ENCODE measurements around the gene DUSP7. TPM values are rescaled to one million over a fixed set of nuclear protein-coding genes. Genes with fewer than 3 reads are reported as not detected.

DUSP7 gene
- total RNA-seq, 1 experiment from 2014 or later, result 11.1 TPM

- DNase-seq, result no peak
- no peaks in the 10 kb centered on the region for H3K9me3 ChIP-seq (ENCODE audit: low read length)
- H3K4me2 ChIP-seq (ENCODE audit: low read depth, low read length, poor library complexity, severe bottlenecking), result no peak overlapping the region
- no peak overlapping the region for H3K4me3 ChIP-seq (ENCODE audit: low read length)
- H3K36me3 ChIP-seq (ENCODE audit: insufficient read depth, low read length), result no peaks in the 10 kb centered on the region
- H3K4me1 ChIP-seq (ENCODE audit: low read length), result peaks cover 10% of the 10 kb centered on the region
- H3K27me3 ChIP-seq (ENCODE audit: low read length), result no peaks in the 10 kb centered on the region
- no peak overlapping the region for H3K27ac ChIP-seq (ENCODE audit: low read length)
- no peaks in the 10 kb centered on the region for H3K79me2 ChIP-seq (ENCODE audit: low read length)
- H3K9me2 ChIP-seq (replicated peaks; ENCODE audit: insufficient read depth, low read length), result no peaks in the 10 kb centered on the region
- no peak overlapping the region for H2AFZ ChIP-seq (ENCODE audit: low read length)
- H3K9ac ChIP-seq (ENCODE audit: low read length), result no peak overlapping the region
- no peaks in the 10 kb centered on the region for H4K20me1 ChIP-seq (ENCODE audit: insufficient read depth, low read depth, low read length)
These were observed 27.3 kb downstream of the DUSP7 start for GRCh38 chr3:52029053-52029452.

GRCh38 chr3:52028572-52028971, 27.8 kb downstream of the DUSP7 start:
- no peak overlapping the region for H3K9ac ChIP-seq (ENCODE audit: low read length)
- no peaks in the 10 kb centered on the region for H3K27me3 ChIP-seq (ENCODE audit: low read length)
- H3K4me1 ChIP-seq (ENCODE audit: low read length), result peaks cover 15% of the 10 kb centered on the region

GRCh38 chr3:52026041-52026440, 30.3 kb downstream of the DUSP7 start:
- no peak overlapping the region for H3K4me2 ChIP-seq (ENCODE audit: low read depth, low read length, poor library complexity, severe bottlenecking)
- no peaks in the 10 kb centered on the region for H3K9me3 ChIP-seq (ENCODE audit: low read length)
- no peaks in the 10 kb centered on the region for H3K36me3 ChIP-seq (ENCODE audit: insufficient read depth, low read length)
- H2AFZ ChIP-seq (ENCODE audit: low read length), result no peak overlapping the region
- H3K27me3 ChIP-seq (ENCODE audit: low read length), result no peaks in the 10 kb centered on the region
- no peak overlapping the region for H3K4me3 ChIP-seq (ENCODE audit: low read length)
- no peaks in the 10 kb centered on the region for H3K79me2 ChIP-seq (ENCODE audit: low read length)
- no peaks in the 10 kb centered on the region for H4K20me1 ChIP-seq (ENCODE audit: insufficient read depth, low read depth, low read length)
- H3K4me1 ChIP-seq (ENCODE audit: low read length), result peaks cover 40% of the 10 kb centered on the region
- no peak overlapping the region for H3K27ac ChIP-seq (ENCODE audit: low read length)
- no peak overlapping the region for H3K9ac ChIP-seq (ENCODE audit: low read length)
- H3K9me2 ChIP-seq (replicated peaks; ENCODE audit: insufficient read depth, low read length), result no peaks in the 10 kb centered on the region
- no peak for DNase-seq

More at GRCh38 chr3:52028572-52028971, 27.8 kb downstream of the DUSP7 start:
- H2AFZ ChIP-seq (ENCODE audit: low read length), result no peak overlapping the region
- H3K27ac ChIP-seq (ENCODE audit: low read length), result no peak overlapping the region
- no peaks in the 10 kb centered on the region for H4K20me1 ChIP-seq (ENCODE audit: insufficient read depth, low read depth, low read length)
- no peaks in the 10 kb centered on the region for H3K9me3 ChIP-seq (ENCODE audit: low read length)
- H3K4me3 ChIP-seq (ENCODE audit: low read length), result no peak overlapping the region
- DNase-seq, result no peak
- H3K9me2 ChIP-seq (replicated peaks; ENCODE audit: insufficient read depth, low read length), result no peaks in the 10 kb centered on the region
- H3K79me2 ChIP-seq (ENCODE audit: low read length), result no peaks in the 10 kb centered on the region
- H3K4me2 ChIP-seq (ENCODE audit: low read depth, low read length, poor library complexity, severe bottlenecking), result no peak overlapping the region
- no peaks in the 10 kb centered on the region for H3K36me3 ChIP-seq (ENCODE audit: insufficient read depth, low read length)

- H4K20me1 ChIP-seq (ENCODE audit: insufficient read depth, low read depth, low read length), result no peaks in the 10 kb centered on the region
- no peaks in the 10 kb centered on the region for H3K9me2 ChIP-seq (replicated peaks; ENCODE audit: insufficient read depth, low read length)
- H3K4me3 ChIP-seq (ENCODE audit: low read length), result no peak overlapping the region
- no peak overlapping the region for H3K4me2 ChIP-seq (ENCODE audit: low read depth, low read length, poor library complexity, severe bottlenecking)
- H3K27ac ChIP-seq (ENCODE audit: low read length), result no peak overlapping the region
- H3K79me2 ChIP-seq (ENCODE audit: low read length), result no peaks in the 10 kb centered on the region
- peaks cover 42% of the 10 kb centered on the region for H3K4me1 ChIP-seq (ENCODE audit: low read length)
- no peaks in the 10 kb centered on the region for H3K9me3 ChIP-seq (ENCODE audit: low read length)
- H3K27me3 ChIP-seq (ENCODE audit: low read length), result no peaks in the 10 kb centered on the region
- no peak for DNase-seq
- H3K36me3 ChIP-seq (ENCODE audit: insufficient read depth, low read length), result no peaks in the 10 kb centered on the region
- H3K9ac ChIP-seq (ENCODE audit: low read length), result no peak overlapping the region
- no peak overlapping the region for H2AFZ ChIP-seq (ENCODE audit: low read length)
These were observed 30.9 kb downstream of the DUSP7 start for GRCh38 chr3:52025453-52025852.

GRCh38 chr3:52024765-52025452, 31.5 kb downstream of the DUSP7 start:
- no peak for DNase-seq
- no peaks in the 10 kb centered on the region for H3K27me3 ChIP-seq (ENCODE audit: low read length)
- H3K9me3 ChIP-seq (ENCODE audit: low read length), result no peaks in the 10 kb centered on the region
- peaks cover 42% of the 10 kb centered on the region for H3K4me1 ChIP-seq (ENCODE audit: low read length)
- no peak overlapping the region for H3K9ac ChIP-seq (ENCODE audit: low read length)
- H3K36me3 ChIP-seq (ENCODE audit: insufficient read depth, low read length), result no peaks in the 10 kb centered on the region
- H3K79me2 ChIP-seq (ENCODE audit: low read length), result no peaks in the 10 kb centered on the region
- no peak overlapping the region for H2AFZ ChIP-seq (ENCODE audit: low read length)
- no peaks in the 10 kb centered on the region for H4K20me1 ChIP-seq (ENCODE audit: insufficient read depth, low read depth, low read length)
- no peak overlapping the region for H3K27ac ChIP-seq (ENCODE audit: low read length)
- H3K4me2 ChIP-seq (ENCODE audit: low read depth, low read length, poor library complexity, severe bottlenecking), result no peak overlapping the region
- H3K9me2 ChIP-seq (replicated peaks; ENCODE audit: insufficient read depth, low read length), result no peaks in the 10 kb centered on the region
- no peak overlapping the region for H3K4me3 ChIP-seq (ENCODE audit: low read length)

GRCh38 chr3:52023860-52024764, 32.3 kb downstream of the DUSP7 start:
- H3K36me3 ChIP-seq (ENCODE audit: insufficient read depth, low read length), result no peaks in the 10 kb centered on the region
- H3K79me2 ChIP-seq (ENCODE audit: low read length), result no peaks in the 10 kb centered on the region
- no peaks in the 10 kb centered on the region for H3K9me3 ChIP-seq (ENCODE audit: low read length)
- H3K27ac ChIP-seq (ENCODE audit: low read length), result no peak overlapping the region; the same call in 1 of the 2 replicates
- H3K27me3 ChIP-seq (ENCODE audit: low read length), result no peaks in the 10 kb centered on the region
- peaks cover 42% of the 10 kb centered on the region for H3K4me1 ChIP-seq (ENCODE audit: low read length)
- peak overlapping the region; percentile 49 for H3K9ac ChIP-seq (ENCODE audit: low read length)
- H3K4me3 ChIP-seq (ENCODE audit: low read length), result peak overlapping the region; percentile 53
- peak; percentile 88 for DNase-seq
- peak overlapping the region; percentile 65 for H3K4me2 ChIP-seq (ENCODE audit: low read depth, low read length, poor library complexity, severe bottlenecking)
- no peak overlapping the region for H2AFZ ChIP-seq (ENCODE audit: low read length)
- no peaks in the 10 kb centered on the region for H3K9me2 ChIP-seq (replicated peaks; ENCODE audit: insufficient read depth, low read length)
- no peaks in the 10 kb centered on the region for H4K20me1 ChIP-seq (ENCODE audit: insufficient read depth, low read depth, low read length)

- Histone ChIP-seq H3K27ac (ENCODE audit: low read length) (no peak overlapping the region; the same call in 1 of the 2 replicates), H3K4me1 (ENCODE audit: low read length) (peaks cover 42% of the 10 kb centered on the region)
These were observed 33.1 kb downstream of the DUSP7 start for GRCh38 chr3:52023101-52023770.

More at GRCh38 chr3:52023101-52023770, 33.1 kb downstream of the DUSP7 start:
- no peak for DNase-seq
- Histone ChIP-seq H2AFZ (ENCODE audit: low read length) (no peak overlapping the region), H3K9me3 (ENCODE audit: low read length) (no peaks in the 10 kb centered on the region), H3K9me2 (replicated peaks; ENCODE audit: insufficient read depth, low read length) (no peaks in the 10 kb centered on the region), H3K4me2 (ENCODE audit: low read depth, low read length, poor library complexity, severe bottlenecking) (peak overlapping the region; percentile 65), H3K79me2 (ENCODE audit: low read length) (no peaks in the 10 kb centered on the region), H3K4me3 (ENCODE audit: low read length) (peak overlapping the region; percentile 53), H3K9ac (ENCODE audit: low read length) (peak overlapping the region; percentile 49), H3K36me3 (ENCODE audit: insufficient read depth, low read length) (no peaks in the 10 kb centered on the region), H4K20me1 (ENCODE audit: insufficient read depth, low read depth, low read length) (no peaks in the 10 kb centered on the region), H3K27me3 (ENCODE audit: low read length) (no peaks in the 10 kb centered on the region)

Measured in Karpas-422 (cell line).